ENCODE results near the gene SPO11. TPM values are rescaled to one million over a fixed set of nuclear protein-coding genes. Genes with fewer than 3 reads are reported as not detected.

The SPO11 gene
- total and polyA plus RNA-seq, 3 donors from 2014 or later = 5.9 to 13.8 (median 12.3) TPM

DNA sequence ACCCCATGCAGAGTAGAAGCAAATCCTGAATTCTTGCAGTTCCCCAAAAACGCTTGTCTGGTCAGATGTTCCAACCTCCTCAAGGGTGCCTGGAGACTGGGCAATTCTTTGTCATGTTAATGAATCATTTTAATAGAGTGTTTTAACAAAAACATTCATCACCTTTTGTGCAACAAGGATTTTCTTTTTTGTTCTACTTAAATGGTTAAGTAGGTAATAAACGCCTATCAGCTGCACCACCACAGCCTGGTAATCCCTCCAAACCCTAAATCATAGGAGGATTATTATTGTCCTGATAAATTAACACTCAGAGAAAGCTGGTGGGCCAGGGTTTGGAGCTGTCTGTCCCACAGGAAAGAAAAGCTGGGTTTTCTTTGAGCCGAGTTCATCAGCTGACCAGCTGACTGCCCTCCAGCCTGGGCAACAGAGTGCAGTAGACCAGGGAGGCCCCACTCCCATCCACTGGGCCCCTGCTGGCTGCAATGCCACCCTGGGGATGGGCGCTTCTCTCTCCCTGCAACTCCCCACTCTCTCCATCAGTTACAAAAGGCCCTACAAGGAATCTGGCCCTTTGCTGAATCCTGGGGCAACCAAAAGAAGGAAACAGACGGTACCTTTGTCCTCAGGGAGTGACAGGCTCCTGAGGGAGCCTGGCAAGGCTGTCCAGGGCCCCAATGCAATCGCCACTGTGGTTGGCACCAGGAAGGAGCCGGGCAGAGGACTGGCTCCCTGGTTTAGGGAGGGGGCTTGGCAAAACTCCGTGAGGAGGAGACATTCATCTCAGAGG lies 40.0 kb upstream of the SPO11 start:
- intact Hi-C loops (cut with DNase I; ENCODE audit: low total_unique reads) = no loop called here
- no peaks in the 10 kb centered on the region for H3K9me3 ChIP-seq
- no peaks in the 10 kb centered on the region for H3K27me3 ChIP-seq
- no peaks in the 10 kb centered on the region for H3K4me1 ChIP-seq
- WGBS, 2 donors = 60 to 80% methylated on average over 8 of the region's 8 CpGs
- no peak for DNase-seq
- no peaks in the 10 kb centered on the region for H3K36me3 ChIP-seq (ENCODE audit: low read depth, missing control alignments)
- no peak for TF ChIP-seq POLR2A (IDR thresholded peaks at IDR 0.05)
- TF ChIP-seq, protein P1, sequence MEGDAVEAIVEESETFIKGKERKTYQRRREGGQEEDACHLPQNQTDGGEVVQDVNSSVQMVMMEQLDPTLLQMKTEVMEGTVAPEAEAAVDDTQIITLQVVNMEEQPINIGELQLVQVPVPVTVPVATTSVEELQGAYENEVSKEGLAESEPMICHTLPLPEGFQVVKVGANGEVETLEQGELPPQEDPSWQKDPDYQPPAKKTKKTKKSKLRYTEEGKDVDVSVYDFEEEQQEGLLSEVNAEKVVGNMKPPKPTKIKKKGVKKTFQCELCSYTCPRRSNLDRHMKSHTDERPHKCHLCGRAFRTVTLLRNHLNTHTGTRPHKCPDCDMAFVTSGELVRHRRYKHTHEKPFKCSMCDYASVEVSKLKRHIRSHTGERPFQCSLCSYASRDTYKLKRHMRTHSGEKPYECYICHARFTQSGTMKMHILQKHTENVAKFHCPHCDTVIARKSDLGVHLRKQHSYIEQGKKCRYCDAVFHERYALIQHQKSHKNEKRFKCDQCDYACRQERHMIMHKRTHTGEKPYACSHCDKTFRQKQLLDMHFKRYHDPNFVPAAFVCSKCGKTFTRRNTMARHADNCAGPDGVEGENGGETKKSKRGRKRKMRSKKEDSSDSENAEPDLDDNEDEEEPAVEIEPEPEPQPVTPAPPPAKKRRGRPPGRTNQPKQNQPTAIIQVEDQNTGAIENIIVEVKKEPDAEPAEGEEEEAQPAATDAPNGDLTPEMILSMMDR (IDR thresholded peaks at IDR 0.05) = no peak
- H3K27ac ChIP-seq = no peak overlapping the region
- H3K4me3 ChIP-seq = no peak overlapping the region

- DNase-seq = no peak
- no peaks in the 10 kb centered on the region for H3K4me1 ChIP-seq
- H3K9me3 ChIP-seq = no peaks in the 10 kb centered on the region
- intact Hi-C loops (cut with DNase I; ENCODE audit: low total_unique reads) = no loop called here
- no peak overlapping the region for H3K4me3 ChIP-seq
- TF ChIP-seq, protein P1 (IDR thresholded peaks at IDR 0.05) = no peak
- no peak for TF ChIP-seq POLR2A (IDR thresholded peaks at IDR 0.05)
- no peak overlapping the region for H3K27ac ChIP-seq
- no peaks in the 10 kb centered on the region for H3K27me3 ChIP-seq
- no peaks in the 10 kb centered on the region for H3K36me3 ChIP-seq (ENCODE audit: low read depth, missing control alignments)
- WGBS, 2 donors = 82 to 90% methylated on average over 2 to 5 of the region's 5 CpGs
Observed at GRCh38 chr20:57290178-57290484, 39.5 kb upstream of the SPO11 start.

- H3K36me3 ChIP-seq (ENCODE audit: low read depth, missing control alignments) = no peaks in the 10 kb centered on the region
- no peak overlapping the region for H3K4me3 ChIP-seq
- no peak for DNase-seq
- H3K27ac ChIP-seq = no peak overlapping the region
- intact Hi-C loops (cut with DNase I; ENCODE audit: low total_unique reads) = no loop called here
- no peaks in the 10 kb centered on the region for H3K9me3 ChIP-seq
- TF ChIP-seq POLR2A (IDR thresholded peaks at IDR 0.05) = no peak
- TF ChIP-seq, protein P1 (IDR thresholded peaks at IDR 0.05) = no peak
- 79 to 85% methylated on average over 10 of the region's 10 CpGs for WGBS, 2 donors
- no peaks in the 10 kb centered on the region for H3K27me3 ChIP-seq
- no peaks in the 10 kb centered on the region for H3K4me1 ChIP-seq
Observed at GRCh38 chr20:57291003-57291402, 38.6 kb upstream of the SPO11 start.

- TF ChIP-seq, protein P1 (IDR thresholded peaks at IDR 0.05) = no peak
- TF ChIP-seq POLR2A (IDR thresholded peaks at IDR 0.05) = no peak
- 90 to 94% methylated on average over 6 of the region's 6 CpGs for WGBS, 2 donors
- no peaks in the 10 kb centered on the region for H3K9me3 ChIP-seq
Observed at GRCh38 chr20:57291694-57292093, 37.9 kb upstream of the SPO11 start.

GRCh38 chr20:57292611-57293010 lies 37.0 kb upstream of the SPO11 start:
- 85% methylated on average over 2 of the region's 2 CpGs; no CpG with 5 or more reads in 1 of the 2 donors for WGBS, 2 donors
- Histone ChIP-seq H3K4me3 (no peak overlapping the region), H3K36me3 (ENCODE audit: low read depth, missing control alignments) (no peaks in the 10 kb centered on the region), H3K27ac (no peak overlapping the region), H3K27me3 (no peaks in the 10 kb centered on the region), H3K9me3 (no peaks in the 10 kb centered on the region), H3K4me1 (no peaks in the 10 kb centered on the region)
- DNase-seq = no peak
- intact Hi-C loops (cut with DNase I; ENCODE audit: low total_unique reads) = no loop called here
- TF ChIP-seq, protein P1 (IDR thresholded peaks at IDR 0.05) = no peak
- TF ChIP-seq POLR2A (IDR thresholded peaks at IDR 0.05) = no peak

More at GRCh38 chr20:57291694-57292093, 37.9 kb upstream of the SPO11 start:
- no peaks in the 10 kb centered on the region for H3K4me1 ChIP-seq
- intact Hi-C loops (cut with DNase I; ENCODE audit: low total_unique reads) = no loop called here
- H3K4me3 ChIP-seq = no peak overlapping the region
- no peak overlapping the region for H3K27ac ChIP-seq
- no peaks in the 10 kb centered on the region for H3K36me3 ChIP-seq (ENCODE audit: low read depth, missing control alignments)
- no peaks in the 10 kb centered on the region for H3K27me3 ChIP-seq
- DNase-seq = no peak

All from testis (tissue), 3 donors.